ENCODE measurements around the gene RPS21. TPM values are rescaled to one million over a fixed set of nuclear protein-coding genes. Genes with fewer than 3 reads are reported as not detected.

Gene RPS21
- polyA plus RNA-seq, 1 donor from 2014 or later, result 1,633 TPM

GRCh38 chr20:62360854-62361798, 25.8 kb upstream of the RPS21 start:
- Histone ChIP-seq H4K20me1 (ENCODE audit: insufficient read depth) (no peaks in the 10 kb centered on the region), H3K4me2 (ENCODE audit: low read length) (no peak overlapping the region), H3K27ac (ENCODE audit: low read length) (no peak overlapping the region), H3K9ac (ENCODE audit: low read length) (no peak overlapping the region), H3K4me3 (ENCODE audit: low read length) (no peak overlapping the region), H3K9me2 (ENCODE audit: insufficient read depth, low read length) (no peaks in the 10 kb centered on the region), H3K9me3 (ENCODE audit: low read length) (no peaks in the 10 kb centered on the region), H3K36me3 (ENCODE audit: insufficient read depth, low read length) (no peaks in the 10 kb centered on the region), H3F3A (ENCODE audit: insufficient read depth, low read length, poor library complexity, severe bottlenecking) (no peaks in the 10 kb centered on the region), H3K79me2 (replicated peaks; ENCODE audit: insufficient read depth, low read length) (no peaks in the 10 kb centered on the region), H2AFZ (ENCODE audit: low read depth, low read length) (no peak overlapping the region), H3K27me3 (ENCODE audit: insufficient read depth, low read depth, low read length) (no peaks in the 10 kb centered on the region)
- no peak for TF ChIP-seq RAD21 (conservative IDR thresholded peaks at IDR 0.05)
- no peak for TF ChIP-seq EZH2 (IDR thresholded peaks at IDR 0.05; ENCODE audit: borderline replicate concordance, insufficient read depth, low read length, poor library complexity, severe bottlenecking)
- TF ChIP-seq POLR2AphosphoS5 (IDR thresholded peaks at IDR 0.05), result no peak
- no peak for TF ChIP-seq CTCF (IDR thresholded peaks at IDR 0.05; ENCODE audit: poor library complexity, severe bottlenecking)
- no peak for TF ChIP-seq REST (IDR thresholded peaks at IDR 0.05; ENCODE audit: borderline replicate concordance)
- no peak for TF ChIP-seq TAF1 (IDR thresholded peaks at IDR 0.05; ENCODE audit: low read depth)
- TF ChIP-seq EP300 (conservative IDR thresholded peaks at IDR 0.05; ENCODE audit: poor library complexity, severe bottlenecking), result no peak
- TF ChIP-seq MXI1 (conservative IDR thresholded peaks at IDR 0.05; ENCODE audit: poor library complexity, severe bottlenecking), result no peak
- no peak for TF ChIP-seq SMC3 (conservative IDR thresholded peaks at IDR 0.05; ENCODE audit: poor library complexity)

GRCh38 chr20:62361799-62362589, 24.9 kb upstream of the RPS21 start:
- H2AFZ ChIP-seq (ENCODE audit: low read depth, low read length), result no peak overlapping the region
- no peaks in the 10 kb centered on the region for H4K20me1 ChIP-seq (ENCODE audit: insufficient read depth)
- H3K4me3 ChIP-seq (ENCODE audit: low read length), result no peak overlapping the region
- no peaks in the 10 kb centered on the region for H3F3A ChIP-seq (ENCODE audit: insufficient read depth, low read length, poor library complexity, severe bottlenecking)
- no peaks in the 10 kb centered on the region for H3K27me3 ChIP-seq (ENCODE audit: insufficient read depth, low read depth, low read length)
- H3K27ac ChIP-seq (ENCODE audit: low read length), result no peak overlapping the region
- H3K36me3 ChIP-seq (ENCODE audit: insufficient read depth, low read length), result no peaks in the 10 kb centered on the region
- H3K9ac ChIP-seq (ENCODE audit: low read length), result no peak overlapping the region
- no peaks in the 10 kb centered on the region for H3K79me2 ChIP-seq (replicated peaks; ENCODE audit: insufficient read depth, low read length)
- no peak overlapping the region for H3K4me2 ChIP-seq (ENCODE audit: low read length)
- TF ChIP-seq EP300 (conservative IDR thresholded peaks at IDR 0.05; ENCODE audit: poor library complexity, severe bottlenecking), result no peak
- no peak for TF ChIP-seq POLR2AphosphoS5 (IDR thresholded peaks at IDR 0.05)
- no peak for TF ChIP-seq MXI1 (conservative IDR thresholded peaks at IDR 0.05; ENCODE audit: poor library complexity, severe bottlenecking)
- no peak for TF ChIP-seq RAD21 (conservative IDR thresholded peaks at IDR 0.05)
- TF ChIP-seq SMC3 (conservative IDR thresholded peaks at IDR 0.05; ENCODE audit: poor library complexity), result no peak
- no peak for TF ChIP-seq CTCF (IDR thresholded peaks at IDR 0.05; ENCODE audit: poor library complexity, severe bottlenecking)
- no peak for TF ChIP-seq TAF1 (IDR thresholded peaks at IDR 0.05; ENCODE audit: low read depth)
- no peak for TF ChIP-seq REST (IDR thresholded peaks at IDR 0.05; ENCODE audit: borderline replicate concordance)
- no peak for TF ChIP-seq EZH2 (IDR thresholded peaks at IDR 0.05; ENCODE audit: borderline replicate concordance, insufficient read depth, low read length, poor library complexity, severe bottlenecking)
- no peaks in the 10 kb centered on the region for H3K9me2 ChIP-seq (ENCODE audit: insufficient read depth, low read length)
- H3K9me3 ChIP-seq (ENCODE audit: low read length), result no peaks in the 10 kb centered on the region

All from neural cell (in vitro differentiated cells).